ENCODE measurements around the gene PPP3CA.

GRCh38 chr4:101304916-101305315, 42.4 kb downstream of the PPP3CA start:
- TF ChIP-seq NFRKB (IDR thresholded peaks at IDR 0.05) = no peak
- no peak for TF ChIP-seq BHLHE40 (IDR thresholded peaks at IDR 0.05; ENCODE audit: borderline replicate concordance)
- TF ChIP-seq HDGF (IDR thresholded peaks at IDR 0.05; ENCODE audit: borderline replicate concordance) = no peak
- no peak for TF ChIP-seq FOXM1 (IDR thresholded peaks at IDR 0.05; ENCODE audit: borderline replicate concordance)
- no peak for TF ChIP-seq ARNT (IDR thresholded peaks at IDR 0.05)
- no peak for TF ChIP-seq SP1 (IDR thresholded peaks at IDR 0.05)
- TF ChIP-seq ELF4 (IDR thresholded peaks at IDR 0.05) = no peak
- no peak for TF ChIP-seq TARDBP (IDR thresholded peaks at IDR 0.05)
- no peak for TF ChIP-seq SUZ12 (IDR thresholded peaks at IDR 0.05)
- no peak for TF ChIP-seq PKNOX1 (IDR thresholded peaks at IDR 0.05)
- TF ChIP-seq LEF1 (IDR thresholded peaks at IDR 0.05; ENCODE audit: borderline replicate concordance) = no peak
- no peak for TF ChIP-seq FOXK2 (IDR thresholded peaks at IDR 0.05)
- TF ChIP-seq ZNF384 (IDR thresholded peaks at IDR 0.05) = no peak
- no peak for TF ChIP-seq FOXA1 (IDR thresholded peaks at IDR 0.05)

Data from HEK293T (cell line).